Lower leg skin (tissue), 4 donors: ENCODE measurements around the gene DOCK1. TPM values are rescaled to one million over a fixed set of nuclear protein-coding genes. Genes with fewer than 3 reads are reported as not detected.
"Not testable (repeated sequence)": the region's sequence is repeated elsewhere in the genome, so short reads cannot be mapped to it uniquely, and the experiment has no call there.

Source experiments
- DNase-seq, 2 donors: peaks; one replicate each; pipeline ENCODE4 v3.0.0-alpha.2; 2019; ENCODE audit warnings: low spot score in 2 of 2
- H3K4me3 ChIP-seq: fragments of 200-600 bp; sonication (generic); 2 replicates; pipeline ENCODE4 v1.5.1; 2017; ENCODE audit warnings: mild to moderate bottlenecking, low read depth; ENCODE audit not compliant: poor library complexity, severe bottlenecking
- CTCF ChIP-seq, 3 donors: fragments of 450-650 bp; IDR thresholded peaks; one replicate each; pipeline ENCODE4 v1.5.1; 2016; ENCODE audit warnings: antibody characterized with exemption in 3 of 3, mild to moderate bottlenecking in 3 of 3, moderate library complexity in 2 of 3
- POLR2A ChIP-seq, 2 donors: fragments of 450-650 bp; IDR thresholded peaks; one replicate each; pipeline ENCODE4 v1.6.1; 2016 to 2017; ENCODE audit warnings: antibody characterized with exemption in 2 of 2, mild to moderate bottlenecking in 1 of 2, moderate library complexity in 1 of 2
- WGBS, 2 donors: methylation state at CpG; one replicate each; pipeline ENCODE4 v1.1.5; 2018; 5-methylcytosine and 5-hydroxymethylcytosine counted together
- intact Hi-C: fragments of 100-400 bp; cut with DNase I; formaldehyde crosslinking; loops from one replicate; pipeline ENCODE4 v1.15.0; 2023; ENCODE audit warnings: low total_unique reads
- total RNA-seq, 4 donors: library from RNA; depleted of rRNA; stranded (reverse); fragments of >200 nt; gene quantifications; one replicate each; pipeline ENCODE4 v1.1.0, GENCODE V29; 2016

Gene DOCK1
- total RNA-seq, 4 donors from 2014 or later = 76.6 to 108 (median 83.4) TPM

GRCh38 chr10:126930883-126931503 is 25.8 kb downstream of the DOCK1 start:
- intact Hi-C loops = no loop called here
- WGBS, 2 donors = 33 to 38% methylated on average over 11 of the region's 11 CpGs
- H3K4me3 ChIP-seq = no peak overlapping the region
- no peak for TF ChIP-seq CTCF (IDR thresholded peaks at IDR 0.05)
- TF ChIP-seq POLR2A (IDR thresholded peaks at IDR 0.05) = no peak
- no peak for DNase-seq

GRCh38 chr10:126931544-126931943 is 26.3 kb downstream of the DOCK1 start:
- no peak for DNase-seq
- no peak overlapping the region for H3K4me3 ChIP-seq
- 50 to 64% methylated on average over 7 of the region's 7 CpGs for WGBS, 2 donors
- intact Hi-C loops = no loop called here
- TF ChIP-seq CTCF (IDR thresholded peaks at IDR 0.05) (no peak), POLR2A (IDR thresholded peaks at IDR 0.05) (no peak)

GRCh38 chr10:126932516-126932915 is 27.3 kb downstream of the DOCK1 start:
- TF ChIP-seq CTCF (IDR thresholded peaks at IDR 0.05) = no peak
- no peak for TF ChIP-seq POLR2A (IDR thresholded peaks at IDR 0.05)
- DNase-seq = no peak
- 95 to 97% methylated on average over 11 of the region's 11 CpGs for WGBS, 2 donors
- intact Hi-C loops = no loop called here
- no peak overlapping the region for H3K4me3 ChIP-seq

GRCh38 chr10:126933116-126933515 is 27.9 kb downstream of the DOCK1 start:
- WGBS, 2 donors = 81 to 92% methylated on average over 4 of the region's 4 CpGs
- TF ChIP-seq POLR2A (IDR thresholded peaks at IDR 0.05) = no peak
- no peak overlapping the region for H3K4me3 ChIP-seq
- intact Hi-C loops = no loop called here
- no peak for DNase-seq

GRCh38 chr10:126935263-126935946 is 30.2 kb downstream of the DOCK1 start:
- no peak for DNase-seq
- WGBS, 2 donors = 60 to 64% methylated on average over 5 of the region's 5 CpGs
- TF ChIP-seq CTCF (IDR thresholded peaks at IDR 0.05) = no peak
- TF ChIP-seq POLR2A (IDR thresholded peaks at IDR 0.05) = no peak
- intact Hi-C loops = no loop called here
- H3K4me3 ChIP-seq = no peak overlapping the region

- intact Hi-C loops = no loop called here
- H3K4me3 ChIP-seq = no peak overlapping the region
- DNase-seq = no peak
- no peak for TF ChIP-seq CTCF (IDR thresholded peaks at IDR 0.05)
- no peak for TF ChIP-seq POLR2A (IDR thresholded peaks at IDR 0.05)
- WGBS, 2 donors = 80 to 81% methylated on average over 3 of the region's 3 CpGs
These were observed 31.8 kb downstream of the DOCK1 start for GRCh38 chr10:126937026-126937425.

GRCh38 chr10:126938121-126938520 is 32.9 kb downstream of the DOCK1 start:
- DNase-seq = peak in 1 of 2 donors; percentile 56
- H3K4me3 ChIP-seq, intact Hi-C loops: not testable (repeated sequence)
- 96 to 98% methylated on average over 9 of the region's 9 CpGs for WGBS, 2 donors
